ENCODE data around the gene ARL16. TPM values are rescaled to one million over a fixed set of nuclear protein-coding genes. Genes with fewer than 3 reads are reported as not detected.

Gene ARL16, protein sequence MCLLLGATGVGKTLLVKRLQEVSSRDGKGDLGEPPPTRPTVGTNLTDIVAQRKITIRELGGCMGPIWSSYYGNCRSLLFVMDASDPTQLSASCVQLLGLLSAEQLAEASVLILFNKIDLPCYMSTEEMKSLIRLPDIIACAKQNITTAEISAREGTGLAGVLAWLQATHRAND
- total RNA-seq (10 to 100 TPM; 16.3 to 19.7 TPM), polyA plus RNA-seq (33.0 TPM)

DNA sequence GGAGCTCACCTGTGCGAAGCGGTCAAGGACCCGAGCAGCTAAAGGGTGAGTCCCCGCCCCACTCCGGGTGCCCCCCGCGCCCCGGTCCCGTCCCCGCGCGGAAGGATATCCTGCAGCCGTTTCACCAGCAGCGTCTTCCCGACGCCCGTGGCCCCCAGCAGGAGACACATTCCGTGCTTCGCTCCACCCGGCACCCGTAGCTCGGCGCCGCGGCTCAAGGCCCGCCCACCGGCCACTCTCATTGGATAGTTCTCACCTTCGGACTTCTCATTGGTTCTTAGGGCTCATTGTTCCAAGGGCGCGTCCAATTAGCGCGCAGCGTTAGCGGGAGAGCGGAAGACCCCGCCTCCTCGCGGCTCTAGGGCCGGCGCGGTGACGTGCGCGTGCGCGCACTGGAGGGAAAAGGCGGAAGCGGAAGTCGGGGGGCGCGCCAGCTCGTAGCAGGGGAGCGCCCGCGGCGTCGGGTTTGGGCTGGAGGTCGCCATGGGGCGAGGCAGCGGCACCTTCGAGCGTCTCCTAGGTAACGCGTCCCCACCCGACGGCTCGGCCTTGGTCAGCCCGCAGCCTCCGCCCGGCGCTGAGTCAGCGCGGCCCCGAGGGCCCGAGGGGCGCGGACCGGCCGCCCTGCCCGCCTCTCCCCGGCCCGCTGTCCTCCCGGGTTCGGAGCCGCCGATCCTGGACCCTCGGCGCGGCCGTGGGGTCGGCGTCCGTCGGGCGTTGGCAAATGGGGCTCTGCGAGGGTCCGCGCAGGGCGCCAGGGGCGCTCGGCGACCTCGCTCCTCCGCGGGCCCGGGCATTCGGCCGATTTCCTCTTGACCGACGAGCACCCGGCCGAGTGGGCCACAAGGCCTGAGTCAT, at the start of gene ARL16, which contains the start of gene HGS:
ARL16 (minus strand) TSS at position 214 of the 858 bp plus-strand sequence; CDS start at position 170, 44 bp downstream.
HGS (plus strand) TSS at position 428 of the 858 bp plus-strand sequence; CDS start at position 484, 56 bp downstream.
- Histone ChIP-seq H3K36me3 (ENCODE audit: insufficient read depth, low read length) (peaks cover 24% of the 10 kb centered on the region), H3K9me3 (ENCODE audit: low read length) (no peaks in the 10 kb centered on the region), H3K27me3 (ENCODE audit: insufficient read depth, low read length, poor library complexity, severe bottlenecking) (no peaks in the 10 kb centered on the region), H3K4me1 (ENCODE audit: insufficient read depth, low read length) (peaks cover 28% of the 10 kb centered on the region), H3K4me3 (ENCODE audit: low read length) (peak within 1 kb of the TSS; percentile 95), H3K27ac (ENCODE audit: low read depth, low read length) (peak within 1 kb of the TSS; percentile 79)
- POLR2A ChIA-PET, result interaction anchor here (0.5 to 3.9 kb wide), 21 partner anchors 9 to 1846 kb away, joined by 3 to 38 read pairs (median 4); partner anchors contain the start of genes CCDC137, FN3KRP, MCRIP1 and MRPL12
- Mint-ChIP-seq H3K9me3 (no peaks in the 10 kb centered on the region), H3K4me1 (peaks cover 27 to 44% (median 28%) of the 10 kb centered on the region in 3 donors), H3K36me3 (peaks cover 0 to 54% (median 5%) of the 10 kb centered on the region in 3 donors), H3K27ac (peak within 1 kb of the TSS; percentile 83 to 99 (median 94)), H3K27me3 (peaks cover 0 to 3% of the 10 kb centered on the region in 2 donors), H3K4me3 (peak within 1 kb of the TSS; percentile 92 to 99 (median 97))
- DNase-seq, result peak; percentile 96 to 98 (median 98)
- CTCF ChIA-PET, result interaction anchor here (0.7 to 2.9 kb wide), 4 partner anchors 10 to 171 kb away, joined by 3 to 12 read pairs (median 4); partner anchors contain the start of gene MRPL12

DNA sequence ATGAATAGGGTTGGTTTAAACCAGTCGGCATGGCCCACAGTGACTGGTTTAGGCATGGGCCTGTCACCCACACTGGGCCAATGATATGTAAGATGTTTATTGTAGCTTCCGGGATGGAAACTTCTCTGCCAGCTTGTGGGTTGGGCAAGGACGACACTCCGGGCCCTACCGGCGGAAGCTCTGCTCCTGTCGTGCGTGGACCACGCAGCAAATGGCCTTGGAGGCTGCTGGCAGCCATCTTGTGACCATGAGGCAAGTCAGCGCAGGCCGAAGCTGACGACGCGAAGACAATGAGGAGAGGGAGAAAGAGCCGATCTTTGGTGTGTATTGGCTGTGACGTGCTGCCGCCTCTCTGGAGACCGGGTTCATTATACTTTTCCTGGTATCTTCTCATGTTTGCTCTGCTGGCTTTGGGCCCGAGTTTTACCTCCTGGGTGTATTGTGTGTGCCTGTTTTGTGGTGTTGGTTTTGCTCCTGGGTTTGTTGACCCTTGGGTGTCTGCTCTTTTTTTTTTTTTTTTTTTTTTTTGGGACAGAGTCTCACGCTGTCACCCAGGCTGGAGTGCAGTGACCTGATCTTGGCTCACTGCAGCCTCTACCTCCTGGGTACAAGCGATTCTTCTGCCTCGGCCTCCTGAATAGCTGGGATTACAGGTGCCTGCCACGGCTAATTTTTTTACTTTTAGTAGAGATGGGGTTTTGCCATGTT, 43.9 kb upstream of the ARL16 start:
- CTCF ChIA-PET, result no interaction called here
- peak overlapping the region in 1 of 8 donors; percentile 10 for H3K27ac Mint-ChIP-seq
- no peak overlapping the region for H3K4me3 Mint-ChIP-seq
- H3K36me3 ChIP-seq (ENCODE audit: insufficient read depth, low read length), result no peaks in the 10 kb centered on the region
- H3K4me1 Mint-ChIP-seq, result no peaks in the 10 kb centered on the region
- H3K27ac ChIP-seq (ENCODE audit: low read depth, low read length), result no peak overlapping the region
- H3K36me3 Mint-ChIP-seq, result no peaks in the 10 kb centered on the region
- H3K4me3 ChIP-seq (ENCODE audit: low read length), result no peak overlapping the region
- H3K9me3 Mint-ChIP-seq, result no peaks in the 10 kb centered on the region
- H3K27me3 ChIP-seq (ENCODE audit: insufficient read depth, low read length, poor library complexity, severe bottlenecking), result no peaks in the 10 kb centered on the region
- peaks cover 11 to 28% of the 10 kb centered on the region in 2 donors for H3K27me3 Mint-ChIP-seq
- H3K9me3 ChIP-seq (ENCODE audit: low read length), result no peaks in the 10 kb centered on the region
- POLR2A ChIA-PET, result no interaction called here
- no peaks in the 10 kb centered on the region for H3K4me1 ChIP-seq (ENCODE audit: insufficient read depth, low read length)
- DNase-seq, result no peak

DNA sequence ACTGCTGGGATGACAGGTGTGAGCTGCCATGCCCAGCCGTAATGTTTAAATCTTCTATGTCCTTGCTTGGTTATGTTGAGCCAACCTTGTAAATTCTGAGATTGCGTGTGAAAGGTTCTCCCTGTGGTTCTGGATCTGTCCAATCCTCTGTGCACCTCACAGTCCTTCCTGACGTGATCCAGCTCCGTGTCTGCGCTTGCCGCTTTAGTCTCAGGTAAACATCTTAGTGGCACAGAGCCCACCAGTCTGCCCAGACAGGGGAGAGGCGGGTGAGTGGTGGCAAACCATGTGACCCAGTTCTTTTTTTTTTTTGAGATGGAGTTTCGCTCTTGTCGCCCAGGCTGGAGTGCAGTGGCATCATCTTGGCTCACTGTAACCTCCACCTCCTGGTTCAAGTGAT, 42.4 kb upstream of the ARL16 start:
- Mint-ChIP-seq H3K4me1 (no peaks in the 10 kb centered on the region), H3K4me3 (no peak overlapping the region), H3K27me3 (peaks cover 8 to 21% of the 10 kb centered on the region in 2 donors), H3K9me3 (no peaks in the 10 kb centered on the region), H3K36me3 (no peaks in the 10 kb centered on the region), H3K27ac (no peak overlapping the region)
- no peaks in the 10 kb centered on the region for H3K9me3 ChIP-seq (ENCODE audit: low read length)
- DNase-seq, result no peak
- no peaks in the 10 kb centered on the region for H3K4me1 ChIP-seq (ENCODE audit: insufficient read depth, low read length)
- ChIA-PET POLR2A (no interaction called here), CTCF (no interaction called here)
- no peak overlapping the region for H3K27ac ChIP-seq (ENCODE audit: low read depth, low read length)
- H3K27me3 ChIP-seq (ENCODE audit: insufficient read depth, low read length, poor library complexity, severe bottlenecking), result no peaks in the 10 kb centered on the region
- H3K36me3 ChIP-seq (ENCODE audit: insufficient read depth, low read length), result no peaks in the 10 kb centered on the region
- H3K4me3 ChIP-seq (ENCODE audit: low read length), result no peak overlapping the region

DNA sequence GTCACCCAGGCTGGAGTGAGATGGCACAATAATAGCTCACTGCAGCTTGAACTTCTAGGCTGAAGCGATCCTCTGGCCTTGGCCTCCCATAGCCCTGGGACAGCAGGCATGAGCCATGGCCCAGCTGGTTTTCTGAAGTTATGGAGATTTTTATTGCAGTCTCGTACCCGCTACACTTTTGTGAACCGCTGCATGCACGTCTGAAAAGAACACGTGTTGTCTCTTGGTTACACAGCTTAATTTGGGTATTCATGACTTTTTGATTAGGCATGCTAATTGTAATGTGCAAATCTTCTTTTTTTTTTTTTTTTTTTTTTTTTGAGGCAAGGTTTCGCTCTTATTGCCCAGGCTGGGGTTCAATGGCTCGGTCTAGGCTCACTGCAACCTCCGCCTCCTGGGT, 41.8 kb upstream of the ARL16 start:
- Histone ChIP-seq H3K4me1 (ENCODE audit: insufficient read depth, low read length) (no peaks in the 10 kb centered on the region), H3K36me3 (ENCODE audit: insufficient read depth, low read length) (no peaks in the 10 kb centered on the region), H3K4me3 (ENCODE audit: low read length) (no peak overlapping the region), H3K9me3 (ENCODE audit: low read length) (no peaks in the 10 kb centered on the region), H3K27me3 (ENCODE audit: insufficient read depth, low read length, poor library complexity, severe bottlenecking) (no peaks in the 10 kb centered on the region), H3K27ac (ENCODE audit: low read depth, low read length) (no peak overlapping the region)
- Mint-ChIP-seq H3K27ac (no peak overlapping the region), H3K4me3 (no peak overlapping the region), H3K4me1 (no peaks in the 10 kb centered on the region), H3K36me3 (no peaks in the 10 kb centered on the region), H3K9me3 (no peaks in the 10 kb centered on the region), H3K27me3 (peaks cover 5 to 18% of the 10 kb centered on the region in 2 donors)
- ChIA-PET POLR2A (no interaction called here), CTCF (no interaction called here)
- DNase-seq, result no peak

DNA sequence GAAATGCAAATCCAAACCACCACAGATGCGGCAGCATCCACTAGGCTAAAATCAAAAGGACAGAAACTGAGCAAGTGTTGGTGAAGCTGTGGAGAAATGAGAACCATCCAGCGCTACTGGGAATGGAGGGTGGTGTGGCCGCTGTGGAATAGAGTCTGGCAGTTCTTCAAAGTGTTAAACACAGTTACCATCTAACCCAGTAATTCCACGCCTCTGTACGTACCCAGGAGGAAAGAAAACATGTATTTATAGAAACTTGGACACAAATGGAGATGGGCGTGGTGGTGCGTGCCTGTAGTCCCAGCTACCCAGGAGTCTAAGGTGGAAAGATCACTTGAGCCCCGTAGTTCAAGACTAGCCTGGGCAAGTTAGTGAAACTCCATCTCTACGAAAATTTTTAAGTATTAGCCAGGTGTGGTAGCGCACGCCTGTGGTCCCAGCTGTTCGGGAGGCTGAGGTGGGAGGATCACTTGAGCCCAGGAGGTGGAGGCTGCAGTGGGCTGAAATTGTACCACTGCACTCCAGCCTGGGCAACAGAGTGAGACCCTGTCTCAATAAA, 40.1 kb upstream of the ARL16 start:
- Mint-ChIP-seq H3K4me3 (no peak overlapping the region), H3K27ac (no peak overlapping the region), H3K9me3 (no peaks in the 10 kb centered on the region), H3K36me3 (no peaks in the 10 kb centered on the region), H3K4me1 (no peaks in the 10 kb centered on the region), H3K27me3 (peaks cover 3 to 15% of the 10 kb centered on the region in 2 donors)
- Histone ChIP-seq H3K4me3 (ENCODE audit: low read length) (no peak overlapping the region), H3K36me3 (ENCODE audit: insufficient read depth, low read length) (no peaks in the 10 kb centered on the region), H3K4me1 (ENCODE audit: insufficient read depth, low read length) (no peaks in the 10 kb centered on the region), H3K27ac (ENCODE audit: low read depth, low read length) (no peak overlapping the region), H3K9me3 (ENCODE audit: low read length) (no peaks in the 10 kb centered on the region), H3K27me3 (ENCODE audit: insufficient read depth, low read length, poor library complexity, severe bottlenecking) (no peaks in the 10 kb centered on the region)
- DNase-seq, result no peak
- POLR2A ChIA-PET, result interaction anchor here (0.7 kb wide), 1 partner anchor 205 kb away, joined by 4 read pairs; no protein-coding TSS in a partner anchor
- CTCF ChIA-PET, result no interaction called here

DNA sequence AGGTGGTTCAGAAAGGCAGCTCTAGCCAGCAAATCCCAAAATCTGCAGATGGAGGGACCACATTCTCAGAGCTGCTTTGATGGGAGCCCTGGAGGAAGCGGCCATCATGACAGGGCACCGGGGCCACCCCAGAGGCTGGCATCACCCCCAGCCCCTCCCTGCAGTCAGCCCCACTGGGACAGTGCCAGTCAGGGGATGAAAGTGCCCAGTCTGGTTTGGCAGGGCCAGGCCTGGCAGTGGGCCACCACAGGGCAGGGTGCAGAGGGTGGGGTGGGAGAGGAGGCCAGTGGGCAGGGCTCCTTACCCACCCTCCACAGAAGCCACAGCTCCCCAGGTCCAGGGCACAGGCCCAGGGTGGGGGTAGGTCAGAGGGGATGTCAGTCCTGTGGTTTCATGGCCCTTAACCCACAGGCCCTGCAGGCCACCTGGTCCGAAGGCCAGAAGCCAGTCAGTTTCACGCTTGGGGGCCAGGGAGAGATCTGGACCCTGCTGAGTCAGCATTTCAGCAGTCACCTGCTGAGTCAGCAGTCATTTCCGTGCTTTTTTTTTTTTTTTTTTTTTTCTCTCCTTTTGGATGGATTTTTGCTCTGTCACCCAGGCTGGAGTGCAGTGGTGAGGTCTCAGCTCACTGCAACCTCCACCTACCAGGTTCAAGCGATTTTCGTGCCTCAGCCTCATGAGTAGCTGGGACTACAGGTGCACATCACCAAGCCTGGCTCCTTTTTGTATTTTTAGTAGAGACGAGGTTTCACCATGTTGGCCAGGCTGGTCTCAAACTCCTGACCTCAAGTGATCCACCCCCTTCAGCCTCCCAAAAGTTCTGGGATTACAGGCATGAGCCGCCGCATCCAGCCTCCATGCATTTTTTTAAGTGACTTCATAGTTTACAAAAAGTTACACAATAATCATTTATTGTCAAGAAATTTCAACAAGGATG, 38.9 kb upstream of the ARL16 start:
- H3K27me3 ChIP-seq (ENCODE audit: insufficient read depth, low read length, poor library complexity, severe bottlenecking), result no peaks in the 10 kb centered on the region
- POLR2A ChIA-PET, result interaction anchor here (0.6 kb wide), 2 partner anchors 55 to 101 kb away, joined by 3 to 5 read pairs; no protein-coding TSS in a partner anchor

More for the DNA sequence above, 38.9 kb upstream of the ARL16 start:
- Histone ChIP-seq H3K27ac (ENCODE audit: low read depth, low read length) (no peak overlapping the region), H3K4me1 (ENCODE audit: insufficient read depth, low read length) (no peaks in the 10 kb centered on the region), H3K9me3 (ENCODE audit: low read length) (no peaks in the 10 kb centered on the region), H3K36me3 (ENCODE audit: insufficient read depth, low read length) (no peaks in the 10 kb centered on the region), H3K4me3 (ENCODE audit: low read length) (no peak overlapping the region)
- CTCF ChIA-PET, result no interaction called here
- Mint-ChIP-seq H3K36me3 (no peaks in the 10 kb centered on the region), H3K27ac (no peak overlapping the region), H3K27me3 (peaks cover 3 to 15% of the 10 kb centered on the region in 2 donors), H3K9me3 (no peaks in the 10 kb centered on the region), H3K4me3 (no peak overlapping the region), H3K4me1 (no peaks in the 10 kb centered on the region)
- no peak for DNase-seq

Measured in CD8-positive, alpha-beta memory T cell (primary cell).